SK-N-SH (cell line): Measurements from ENCODE around the gene RAMP3. TPM values are rescaled to one million over a fixed set of nuclear protein-coding genes. Genes with fewer than 3 reads are reported as not detected.

Experiments used
- CTCF ChIA-PET: fragments of 300-600, 350-600 bp; formaldehyde crosslinking; extraction: SDS; loops from one replicate; lab custom pipeline; 2021; lab: Yijun Ruan, JAX
- POLR2A ChIA-PET: fragments of 350-600 bp; sonication (Branson Sonifier 250); formaldehyde crosslinking; extraction: SDS; loops from one replicate; lab custom pipeline; 2020; ENCODE audit warnings: antibody characterized with exemption, inconsistent platforms; lab: Yijun Ruan, JAX
- DNase-seq: peaks from one replicate; pipeline ENCODE4 v3.0.0; 2012
- H2AFZ ChIP-seq: fragments of 200-600 bp; sonication (generic); 2 replicates; pipeline ENCODE4 v1.8.1; 2016; ENCODE audit warnings: antibody characterized with exemption, mild to moderate bottlenecking, low read depth
- H3F3A ChIP-seq: fragments of 200-600 bp; sonication (generic); replicated peaks from 2 replicates; pipeline ENCODE3; 2016; ENCODE audit warnings: antibody characterized with exemption, mild to moderate bottlenecking; ENCODE audit not compliant: insufficient read depth
- H3K27ac ChIP-seq, 2 experiments: fragments of 200-500 bp in 1 of 2; fragments of 200-600 bp in 1 of 2; sonication (Bioruptor generic) in 1 of 2; sonication (generic), shearing (Covaris generic) in 1 of 2; 2 replicates each; pipeline versions ENCODE4 v1.5.1 to v1.6.1; 2014 to 2016; ENCODE audit warnings: low read depth in 2 of 2, inconsistent platforms in 1 of 2, low read length in 1 of 2, mild to moderate bottlenecking in 1 of 2, mixed read lengths in 1 of 2
- H3K27me3 ChIP-seq: fragments of 200-600 bp; sonication (generic), shearing (Covaris generic); 2 replicates; pipeline ENCODE4 v1.6.1; 2016; ENCODE audit warnings: mixed run types; ENCODE audit not compliant: insufficient read depth
- H3K36me3 ChIP-seq, 2 experiments: fragments of 200-500 bp in 1 of 2; fragments of 200-600 bp in 1 of 2; sonication (Bioruptor generic) in 1 of 2; sonication (generic) in 1 of 2; replicated peaks in 1 of 2; 2 replicates each; pipeline versions ENCODE3 to v1.5.1; 2014 to 2016; ENCODE audit warnings: low read length in 1 of 2, mild to moderate bottlenecking in 1 of 2; ENCODE audit not compliant: insufficient read depth in 2 of 2, control insufficient read depth in 1 of 2
- H3K4me1 ChIP-seq, 2 experiments: fragments of 200-500 bp in 1 of 2; fragments of 200-600 bp in 1 of 2; sonication (Bioruptor generic) in 1 of 2; sonication (generic), shearing (Covaris generic) in 1 of 2; 2 replicates each; pipeline versions ENCODE4 v1.5.1 to v1.6.1; 2014 to 2016; ENCODE audit warnings: low read depth in 1 of 2, low read length in 1 of 2, mixed run types in 1 of 2; ENCODE audit not compliant: insufficient read depth in 2 of 2, control insufficient read depth in 1 of 2
- H3K4me2 ChIP-seq: fragments of 200-600 bp; sonication (generic), shearing (Covaris generic); 2 replicates; pipeline ENCODE4 v1.6.1; 2017; ENCODE audit warnings: mixed run types
- H3K4me3 ChIP-seq, 2 experiments: fragments of 200-500 bp in 1 of 2; fragments of 200-600 bp in 1 of 2; sonication (Bioruptor generic) in 1 of 2; sonication (generic), shearing (Covaris generic) in 1 of 2; 2 replicates each; pipeline versions ENCODE4 v1.5.1 to v1.8.1; 2014 to 2016; ENCODE audit warnings: low read depth in 2 of 2, inconsistent platforms in 1 of 2, low read length in 1 of 2, mild to moderate bottlenecking in 1 of 2, mixed read lengths in 1 of 2, moderate library complexity in 1 of 2
- H3K79me2 ChIP-seq: fragments of 200-600 bp; sonication (generic); 2 replicates; pipeline ENCODE4 v1.8.1; 2017; ENCODE audit warnings: mild to moderate bottlenecking; ENCODE audit not compliant: insufficient read depth
- H3K9ac ChIP-seq: fragments of 200-600 bp; sonication (generic); 2 replicates; pipeline ENCODE4 v1.6.1; 2017; ENCODE audit warnings: mixed run types
- H3K9me2 ChIP-seq: fragments of 200-600 bp; sonication (generic); 2 replicates; pipeline ENCODE4 v1.6.1; 2017; ENCODE audit warnings: mixed run types
- H3K9me3 ChIP-seq: fragments of 200-600 bp; sonication (generic); 2 replicates; pipeline ENCODE4 v1.6.1; 2017; ENCODE audit warnings: mixed run types, mild to moderate bottlenecking, moderate library complexity
- H4K20me1 ChIP-seq: fragments of 200-600 bp; sonication (generic); 2 replicates; pipeline ENCODE4 v1.6.1; 2017; ENCODE audit warnings: mild to moderate bottlenecking, mixed run types; ENCODE audit not compliant: insufficient read depth
- CHD2 ChIP-seq: fragments of 150-350 bp; IDR thresholded peaks from 2 replicates; pipeline ENCODE4 v1.6.1; 2018; ENCODE audit warnings: low read length; ENCODE audit not compliant: partially characterized antibody
- ELF1 ChIP-seq: IDR thresholded peaks from 2 replicates; pipeline ENCODE4 v1.4.0; 2012
- EP300 ChIP-seq, 2 experiments: IDR thresholded peaks; 2 replicates each; pipeline versions ENCODE4 v1.4.0 to v1.6.1; 2012; ENCODE audit warnings: borderline replicate concordance in 1 of 2, low read depth in 1 of 2, low read length in 1 of 2
- FOSL2 ChIP-seq: IDR thresholded peaks from 2 replicates; pipeline ENCODE4 v1.4.0; 2012; ENCODE audit warnings: low read depth, mild to moderate bottlenecking, moderate library complexity, borderline replicate concordance
- FOXJ3 ChIP-seq: sonication (generic); formaldehyde crosslinking; IDR thresholded peaks from 2 replicates; pipeline ENCODE4 v1.5.1; 2020; ENCODE audit warnings: mild to moderate bottlenecking, missing genetic modification reagents
- FOXM1 ChIP-seq: IDR thresholded peaks from 2 replicates; pipeline ENCODE4 v1.4.0; 2012; ENCODE audit warnings: low read depth, mild to moderate bottlenecking
- GABPA ChIP-seq: IDR thresholded peaks from 2 replicates; pipeline ENCODE4 v1.4.0; 2012; ENCODE audit warnings: low read depth, mild to moderate bottlenecking
- GATA2 ChIP-seq: sonication (generic); formaldehyde crosslinking; IDR thresholded peaks from 2 replicates; pipeline ENCODE4 v1.5.0; 2020; ENCODE audit warnings: mild to moderate bottlenecking, missing genetic modification reagents
- MEF2A ChIP-seq: IDR thresholded peaks from 2 replicates; pipeline ENCODE4 v1.4.0; 2012; ENCODE audit warnings: low read depth, borderline replicate concordance
- MXI1 ChIP-seq: IDR thresholded peaks from 2 replicates; pipeline ENCODE4 v1.6.1; 2012; ENCODE audit warnings: mild to moderate bottlenecking, low read depth, low read length, improper control_type of control experiment
- NFIC ChIP-seq: IDR thresholded peaks from 2 replicates; pipeline ENCODE4 v1.4.0; 2012; ENCODE audit warnings: borderline replicate concordance
- PBX3 ChIP-seq: IDR thresholded peaks from 2 replicates; pipeline ENCODE4; 2012
- SIN3A ChIP-seq: IDR thresholded peaks from 2 replicates; pipeline ENCODE4 v1.6.1; 2012; ENCODE audit warnings: low read depth, mild to moderate bottlenecking, low read length, moderate library complexity, borderline replicate concordance
- SMC3 ChIP-seq: IDR thresholded peaks from 2 replicates; pipeline ENCODE4 v1.6.1; 2012; ENCODE audit warnings: low read depth, low read length, improper control_type of control experiment
- TAF1 ChIP-seq: IDR thresholded peaks from 2 replicates; pipeline ENCODE4 v1.6.1; 2012; ENCODE audit warnings: low read depth, mild to moderate bottlenecking, low read length, moderate library complexity, borderline replicate concordance
- TEAD4 ChIP-seq: IDR thresholded peaks from 2 replicates; pipeline ENCODE4 v1.4.0; 2012; ENCODE audit warnings: mild to moderate bottlenecking, borderline replicate concordance; ENCODE audit not compliant: insufficient read depth
- USF1 ChIP-seq: IDR thresholded peaks from 2 replicates; pipeline ENCODE4 v1.4.0; 2012; ENCODE audit warnings: low read depth, borderline replicate concordance
- USF2 ChIP-seq: fragments of 150-350 bp; IDR thresholded peaks from 2 replicates; pipeline ENCODE4 v1.6.1; 2017; ENCODE audit warnings: antibody characterized with exemption, low read length, low read depth, borderline replicate concordance
- ZBTB33 ChIP-seq: IDR thresholded peaks from 2 replicates; pipeline ENCODE4 v1.4.0; 2012; ENCODE audit warnings: low read depth, borderline replicate concordance
- WGBS: methylation state at CpG from one replicate; pipeline ENCODE4 v1.1.6; 2017; ENCODE audit warnings: low lambda C conversion rate; 5-methylcytosine and 5-hydroxymethylcytosine counted together
- polyA plus RNA-seq, 3 experiments: library from polyadenylated mRNA; depleted of rRNA; stranded (reverse); fragments of >200 nt; gene quantifications; 2 replicates each; pipeline ENCODE4 v1.2.3, GENCODE V29; 2012

RAMP3 gene
- polyA plus RNA-seq, 1 of the 3 experiments (the other 2 are of a cell fraction), result not detected

- no peak for TF ChIP-seq ELF1
- TF ChIP-seq USF1, result no peak
- no peak for TF ChIP-seq PBX3
These were observed 31.8 kb downstream of the RAMP3 start (continued) for GRCh38 chr7:45189151-45189970.

- TF ChIP-seq MEF2A, result no peak
- TF ChIP-seq FOXM1, result no peak
- no peak for TF ChIP-seq FOSL2
- no peak for TF ChIP-seq ZBTB33
- no peak for TF ChIP-seq FOXJ3
- TF ChIP-seq GABPA, result no peak
- TF ChIP-seq MXI1, result no peak
- TF ChIP-seq CHD2, result no peak
- no peak for TF ChIP-seq TAF1
- TF ChIP-seq GATA2 (CRISPR knock-in tag), result no peak
- TF ChIP-seq SIN3A, result no peak
- TF ChIP-seq TEAD4, result no peak
- TF ChIP-seq EP300 (IDR thresholded peaks at IDR 0.05; ENCODE audit: borderline replicate concordance in 1 of 2, low read depth in 1 of 2, low read length in 1 of 2), result no peak
- no peak for TF ChIP-seq USF2
- TF ChIP-seq SMC3, result no peak
- TF ChIP-seq PBX3, result no peak
- no peak for TF ChIP-seq NFIC
- DNase-seq, result no peak
- no peaks in the 10 kb centered on the region for H3K79me2 ChIP-seq
- H3K9ac ChIP-seq, result no peak overlapping the region
- peaks cover 10% of the 10 kb centered on the region; the same call in 1 of the 2 replicates for H3K27me3 ChIP-seq
- ChIA-PET POLR2A (no interaction called here), CTCF (interaction anchor here (1.1 kb wide), 1 partner anchor 69 kb away, joined by 3 read pairs; no protein-coding TSS in a partner anchor)
- H3K9me2 ChIP-seq, result no peaks in the 10 kb centered on the region
- H3F3A ChIP-seq, result no peaks in the 10 kb centered on the region
- H4K20me1 ChIP-seq, result no peaks in the 10 kb centered on the region
- H3K4me2 ChIP-seq, result no peak overlapping the region
- no peaks in the 10 kb centered on the region for H3K36me3 ChIP-seq
- no peak overlapping the region for H2AFZ ChIP-seq
- H3K27ac ChIP-seq, result no peak overlapping the region
- H3K4me3 ChIP-seq, result no peak overlapping the region
- no peaks in the 10 kb centered on the region; a peak in 1 of 4 replicates for H3K4me1 ChIP-seq
- 64% methylated on average over 11 of the region's 15 CpGs for WGBS
- H3K9me3 ChIP-seq, result no peaks in the 10 kb centered on the region
These were observed 33.0 kb downstream of the RAMP3 start for GRCh38 chr7:45190406-45191165.
